B cell (primary cell): ENCODE data around the gene OR4Q3. TPM values are rescaled to one million over a fixed set of nuclear protein-coding genes. Genes with fewer than 3 reads are reported as not detected.

Source experiments
- ATAC-seq: fragments of 200-7000 bp; cut with Tn5 transposase; one replicate; pipeline ENCODE4 v1.10.0; 2021; ENCODE audit warnings: low read depth, mild to moderate bottlenecking, moderate number of reproducible peaks, moderate library complexity
- CTCF ChIA-PET: fragments of 350-600 bp; sonication (Branson Sonifier 250); formaldehyde crosslinking; loops from one replicate; lab custom pipeline; 2021; ENCODE audit warnings: antibody characterized with exemption, inconsistent platforms; lab: Charles Lee
- POLR2A ChIA-PET: fragments of 350-600 bp; sonication (Branson Sonifier 250); formaldehyde crosslinking; loops from one replicate; lab custom pipeline; 2021; ENCODE audit warnings: antibody characterized with exemption; lab: Charles Lee
- DNase-seq: peaks from one replicate; pipeline ENCODE4 v3.0.0; 2013
- H2AFZ ChIP-seq: 2 replicates; pipeline ENCODE4 v1.6.1; 2012; ENCODE audit warnings: mild to moderate bottlenecking, low read depth, low read length; ENCODE audit not compliant: insufficient read depth, poor library complexity, severe bottlenecking
- H3K27ac ChIP-seq, 2 donors: 1 replicate in 1 of 2; 2 replicates in 1 of 2; pipeline ENCODE4 v1.5.1; 2012 to 2013; ENCODE audit warnings: low read length in 2 of 2, mild to moderate bottlenecking in 2 of 2, moderate library complexity in 1 of 2
- H3K27me3 ChIP-seq, 4 experiments: fragments of 200-600 bp in 1 of 4; sonication (generic) in 1 of 4; replicated peaks in 1 of 4; 1 replicate in 2 of 4; 2 replicates in 2 of 4; pipeline versions ENCODE4 v1.6.1 to v1.7.0; 2013 to 2016; ENCODE audit warnings: low read length in 3 of 4, mild to moderate bottlenecking in 2 of 4, mixed read lengths in 1 of 4, moderate library complexity in 1 of 4; ENCODE audit not compliant: insufficient read depth in 4 of 4, control insufficient read depth in 3 of 4; ENCODE audit errors: control extremely low read depth in 1 of 4
- H3K36me3 ChIP-seq, 2 experiments: replicated peaks in 1 of 2; 1 replicate in 1 of 2; 2 replicates in 1 of 2; pipeline versions ENCODE4 v1.6.1 to v1.7.1; 2013; ENCODE audit warnings: low read length in 1 of 2; ENCODE audit not compliant: insufficient read depth in 2 of 2, control insufficient read depth in 1 of 2; ENCODE audit errors: control extremely low read depth in 1 of 2, extremely low read depth in 1 of 2
- H3K4me1 ChIP-seq, 2 donors: fragments of 200-600 bp in 1 of 2; sonication (generic) in 1 of 2; 1 replicate in 1 of 2; 2 replicates in 1 of 2; pipeline versions ENCODE4 v1.5.1 to v1.6.1; 2013 to 2017; ENCODE audit warnings: low read length in 2 of 2; ENCODE audit not compliant: control insufficient read depth in 2 of 2, insufficient read depth in 2 of 2
- H3K4me2 ChIP-seq: replicated peaks from 2 replicates; pipeline ENCODE3; 2012; ENCODE audit warnings: mild to moderate bottlenecking, low read depth, low read length; ENCODE audit not compliant: poor library complexity, severe bottlenecking
- H3K4me3 ChIP-seq, 5 experiments: fragments of 200-600 bp in 1 of 5; sonication (generic) in 1 of 5; 1 replicate in 3 of 5; 2 replicates in 2 of 5; pipeline versions ENCODE4 v1.5.1 to v1.7.0; 2011 to 2016; ENCODE audit warnings: low read length in 4 of 5, mild to moderate bottlenecking in 4 of 5, low read depth in 2 of 5, control low read depth in 1 of 5, moderate library complexity in 1 of 5; ENCODE audit not compliant: insufficient read depth in 1 of 5; ENCODE audit errors: control extremely low read depth in 1 of 5, extremely low read depth in 1 of 5
- H3K79me2 ChIP-seq: fragments of 200-600 bp; sonication (generic); one replicate; pipeline ENCODE4 v1.6.0; 2016; ENCODE audit warnings: low read length; ENCODE audit not compliant: control insufficient read depth, insufficient read depth
- H3K9ac ChIP-seq: fragments of 200-600 bp; sonication (generic); 2 replicates; pipeline ENCODE4 v1.6.1; 2017; ENCODE audit warnings: mild to moderate bottlenecking, low read length, moderate library complexity
- H3K9me3 ChIP-seq, 3 donors: one replicate each; pipeline versions ENCODE4 v1.6.1 to v1.7.1; 2013; ENCODE audit warnings: low read length in 2 of 3; ENCODE audit not compliant: control insufficient read depth in 2 of 3, insufficient read depth in 1 of 3; ENCODE audit errors: control extremely low read depth in 1 of 3
- H4K20me1 ChIP-seq: 2 replicates; pipeline ENCODE4 v1.6.0; 2012; ENCODE audit warnings: mild to moderate bottlenecking, low read length; ENCODE audit not compliant: insufficient read depth, control insufficient read depth, poor library complexity, severe bottlenecking
- H3K27ac Mint-ChIP-seq: one replicate; pipeline ENCODE4 v1.8.0; 2021; ENCODE audit warnings: mixed read lengths
- H3K27me3 Mint-ChIP-seq: one replicate; pipeline ENCODE4 v1.8.0; 2021; ENCODE audit warnings: mixed read lengths
- H3K4me1 Mint-ChIP-seq: one replicate; pipeline ENCODE4 v1.8.0; 2021; ENCODE audit warnings: mixed read lengths
- H3K4me3 Mint-ChIP-seq: one replicate; pipeline ENCODE4 v1.8.0; 2021; ENCODE audit warnings: mixed read lengths
- H3K9me3 Mint-ChIP-seq: one replicate; pipeline ENCODE4 v1.8.0; 2022; ENCODE audit warnings: mixed read lengths; ENCODE audit not compliant: insufficient read depth
- CTCF ChIP-seq: fragments of 200-600 bp; IDR thresholded peaks from one replicate; pipeline ENCODE4 v1.8.0; 2022; ENCODE audit warnings: antibody characterized with exemption, mild to moderate bottlenecking
- EZH2 ChIP-seq: IDR thresholded peaks from 2 replicates; pipeline ENCODE4 v1.6.1; 2012; ENCODE audit warnings: borderline replicate concordance, low read depth, mild to moderate bottlenecking, moderate library complexity, low read length; ENCODE audit not compliant: insufficient read depth, poor library complexity, severe bottlenecking
- WGBS: methylation state at CpG from one replicate; pipeline ENCODE4 v1.1.5; 2013; ENCODE audit warnings: missing lambda C conversion rate; ENCODE audit not compliant: insufficient coverage; 5-methylcytosine and 5-hydroxymethylcytosine counted together
- intact Hi-C: fragments of 100-400 bp; cut with micrococcal nuclease; formaldehyde crosslinking; loops from one replicate; pipeline ENCODE4 v1.10.0; 2022
- polyA minus RNA-seq: library from RNA; depleted of rRNA, polyadenylated mRNA; stranded (reverse); fragments of >200 nt; gene quantifications from 2 replicates; pipeline ENCODE4 v1.2.3, GENCODE V29; 2012
- polyA plus RNA-seq: library from polyadenylated mRNA; depleted of rRNA; stranded (reverse); fragments of >200 nt; gene quantifications from 2 replicates; pipeline ENCODE4 v1.2.3, GENCODE V29; 2012
- total RNA-seq, 2 donors: library from RNA; stranded (reverse); fragments of 120-200 nt in 1 of 2; gene quantifications; 1 replicate in 1 of 2; 2 replicates in 1 of 2; pipeline versions ENCODE4 v1.2.3 to v1.2.4, GENCODE V29; 2013 to 2022

Gene OR4Q3
- total RNA-seq (not detected in 2 replicates), polyA plus RNA-seq (not detected in 2 replicates), polyA minus RNA-seq (not detected in 2 replicates)
- not detected for total RNA-seq (2013)

- POLR2A ChIA-PET: no interaction called here
- H3K9me3 ChIP-seq: no peaks in the 10 kb centered on the region
These were observed at the start of gene OR4Q3 for GRCh38 chr14:19743256-19743655. Gene OR4Q3, plus strand, starts transcription at chr14:19743571.

GRCh38 chr14:19729359-19729758, 14.0 kb upstream of the OR4Q3 start:
- DNase-seq (no peak), ATAC-seq (no peak)
- Histone ChIP-seq H3K4me1 (no peaks in the 10 kb centered on the region), H3K9me3 (peaks cover 0 to 9% (median 5%) of the 10 kb centered on the region in 3 donors), H3K27me3 (no peaks in the 10 kb centered on the region), H3K27ac (no peak overlapping the region), H3K4me3 (no peak overlapping the region), H3K36me3 (no peaks in the 10 kb centered on the region), H3K4me2 (no peak overlapping the region), H3K79me2 (no peaks in the 10 kb centered on the region), H4K20me1 (no peaks in the 10 kb centered on the region), H2AFZ (no peak overlapping the region), H3K9ac (no peak overlapping the region)
- Mint-ChIP-seq H3K27me3 (no peaks in the 10 kb centered on the region), H3K27ac (no peak overlapping the region), H3K4me3 (no peak overlapping the region), H3K9me3 (no peaks in the 10 kb centered on the region), H3K4me1 (no peaks in the 10 kb centered on the region)
- CTCF ChIA-PET: no interaction called here
- intact Hi-C loops: no loop called here
- no peak for TF ChIP-seq CTCF
- TF ChIP-seq EZH2: no peak
- POLR2A ChIA-PET: no interaction called here

More at GRCh38 chr14:19743256-19743655, at the start of gene OR4Q3:
- DNase-seq (no peak), ATAC-seq (no peak)
- Histone ChIP-seq H3K27me3 (no peaks in the 10 kb centered on the region), H3K4me1 (no peaks in the 10 kb centered on the region), H4K20me1 (no peaks in the 10 kb centered on the region), H3K4me2 (no peak within 1 kb of the TSS), H3K27ac (no peak within 1 kb of the TSS), H3K9ac (no peak within 1 kb of the TSS), H3K4me3 (no peak within 1 kb of the TSS), H2AFZ (no peak within 1 kb of the TSS), H3K79me2 (no peaks in the 10 kb centered on the region), H3K36me3 (no peaks in the 10 kb centered on the region)
- H3K4me3 Mint-ChIP-seq: no peak within 1 kb of the TSS
- CTCF ChIA-PET: no interaction called here
- intact Hi-C loops: no loop called here
- H3K27ac Mint-ChIP-seq: no peak within 1 kb of the TSS
- H3K4me1 Mint-ChIP-seq: no peaks in the 10 kb centered on the region
- H3K27me3 Mint-ChIP-seq: no peaks in the 10 kb centered on the region
- no CpG with 5 or more reads among the region's 1 CpG for WGBS
- no peaks in the 10 kb centered on the region for H3K9me3 Mint-ChIP-seq
- no peak for TF ChIP-seq CTCF
- no peak for TF ChIP-seq EZH2
